Effector memory CD4-positive, alpha-beta T cell (primary cell): ENCODE data around the gene PET100.

Source experiments
- DNase-seq, 3 donors: peaks; one replicate each; pipeline ENCODE4 v3.0.0-alpha.2; 2020
- H3K27ac ChIP-seq: 2 replicates; pipeline ENCODE4 v1.7.0; 2013; ENCODE audit warnings: mild to moderate bottlenecking, low read length, moderate library complexity; ENCODE audit not compliant: insufficient read depth, poor library complexity, severe bottlenecking
- H3K27me3 ChIP-seq: replicated peaks from 2 replicates; pipeline ENCODE4 v1.7.0; 2013; ENCODE audit warnings: mild to moderate bottlenecking, low read length; ENCODE audit not compliant: insufficient read depth, control insufficient read depth, poor library complexity, severe bottlenecking
- H3K36me3 ChIP-seq: 2 replicates; pipeline ENCODE4 v1.7.0; 2013; ENCODE audit warnings: mild to moderate bottlenecking, low read length, moderate library complexity; ENCODE audit not compliant: control insufficient read depth, insufficient read depth
- H3K4me1 ChIP-seq: 2 replicates; pipeline ENCODE4 v1.7.0; 2013; ENCODE audit warnings: low read length, mild to moderate bottlenecking; ENCODE audit not compliant: control insufficient read depth, insufficient read depth, poor library complexity, severe bottlenecking
- H3K4me3 ChIP-seq: 2 replicates; pipeline ENCODE4 v1.7.0; 2013; ENCODE audit warnings: low read length, low read depth, mild to moderate bottlenecking; ENCODE audit not compliant: insufficient read depth, poor library complexity, severe bottlenecking
- H3K9me3 ChIP-seq: 2 replicates; pipeline ENCODE4 v1.7.0; 2013; ENCODE audit warnings: mild to moderate bottlenecking, low read length, moderate library complexity; ENCODE audit not compliant: control insufficient read depth

Gene PET100

GRCh38 chr19:7668842-7669241 lies 39.2 kb downstream of the PET100 start, which contains the start of gene RETN:
Gene RETN, plus strand, starts transcription at chr19:7669049. Its CDS starts 278 bp downstream, at chr19:7669327.
- Histone ChIP-seq H3K27ac (no peak within 1 kb of the TSS), H3K27me3 (peaks cover 3% of the 10 kb centered on the region), H3K36me3 (no peaks in the 10 kb centered on the region), H3K4me3 (no peak within 1 kb of the TSS), H3K4me1 (peaks cover 4% of the 10 kb centered on the region), H3K9me3 (no peaks in the 10 kb centered on the region)
- no peak for DNase-seq

- Histone ChIP-seq H3K27ac (no peak overlapping the region), H3K4me1 (peaks cover 4% of the 10 kb centered on the region), H3K27me3 (peaks cover 3% of the 10 kb centered on the region), H3K9me3 (no peaks in the 10 kb centered on the region), H3K36me3 (no peaks in the 10 kb centered on the region), H3K4me3 (no peak overlapping the region)
- DNase-seq, result no peak
Measured at GRCh38 chr19:7669641-7670040, 40.0 kb downstream of the PET100 start.

GRCh38 chr19:7670150-7670783 lies 40.7 kb downstream of the PET100 start:
- Histone ChIP-seq H3K36me3 (no peaks in the 10 kb centered on the region), H3K27ac (no peak overlapping the region), H3K27me3 (peaks cover 3% of the 10 kb centered on the region), H3K4me1 (peaks cover 4% of the 10 kb centered on the region), H3K4me3 (no peak overlapping the region), H3K9me3 (no peaks in the 10 kb centered on the region)
- DNase-seq, result no peak

- Histone ChIP-seq H3K9me3 (no peaks in the 10 kb centered on the region), H3K36me3 (no peaks in the 10 kb centered on the region), H3K27ac (no peak overlapping the region), H3K4me3 (no peak overlapping the region), H3K27me3 (peaks cover 3% of the 10 kb centered on the region), H3K4me1 (peaks cover 4% of the 10 kb centered on the region)
- no peak for DNase-seq
Measured at GRCh38 chr19:7670790-7671189, 41.2 kb downstream of the PET100 start.

GRCh38 chr19:7672522-7672921 lies 42.9 kb downstream of the PET100 start:
- Histone ChIP-seq H3K9me3 (no peaks in the 10 kb centered on the region), H3K27me3 (peaks cover 3% of the 10 kb centered on the region), H3K4me3 (no peak overlapping the region), H3K27ac (no peak overlapping the region), H3K4me1 (peaks cover 13% of the 10 kb centered on the region), H3K36me3 (no peaks in the 10 kb centered on the region)
- DNase-seq, result no peak

- DNase-seq, result no peak
Measured at GRCh38 chr19:7674010-7675005, 44.7 kb downstream of the PET100 start.

GRCh38 chr19:7676376-7676775 lies 46.8 kb downstream of the PET100 start:
- Histone ChIP-seq H3K9me3 (no peaks in the 10 kb centered on the region), H3K4me3 (no peak overlapping the region), H3K36me3 (no peaks in the 10 kb centered on the region), H3K4me1 (peaks cover 29% of the 10 kb centered on the region), H3K27ac (no peak overlapping the region), H3K27me3 (no peaks in the 10 kb centered on the region)
- no peak for DNase-seq

More at GRCh38 chr19:7674010-7675005, 44.7 kb downstream of the PET100 start:
- Histone ChIP-seq H3K27ac (no peak overlapping the region), H3K9me3 (no peaks in the 10 kb centered on the region), H3K4me1 (peaks cover 18% of the 10 kb centered on the region), H3K27me3 (peaks cover 3% of the 10 kb centered on the region), H3K4me3 (no peak overlapping the region), H3K36me3 (no peaks in the 10 kb centered on the region)

- Histone ChIP-seq H3K4me1 (peaks cover 34% of the 10 kb centered on the region), H3K27ac (no peak within 1 kb of the TSS), H3K27me3 (no peaks in the 10 kb centered on the region), H3K9me3 (no peaks in the 10 kb centered on the region), H3K4me3 (no peak within 1 kb of the TSS), H3K36me3 (no peaks in the 10 kb centered on the region)
- no peak for DNase-seq
Measured at GRCh38 chr19:7676854-7677253, 47.3 kb downstream of the PET100 start, which contains the start of gene MCEMP1. Gene MCEMP1, plus strand, starts transcription at chr19:7677090. Its CDS starts 31 bp downstream, at chr19:7677121.

GRCh38 chr19:7677669-7678311 lies 48.2 kb downstream of the PET100 start:
- Histone ChIP-seq H3K27me3 (no peaks in the 10 kb centered on the region), H3K4me1 (peaks cover 37% of the 10 kb centered on the region), H3K36me3 (peaks cover 4% of the 10 kb centered on the region), H3K9me3 (no peaks in the 10 kb centered on the region), H3K4me3 (no peak overlapping the region), H3K27ac (no peak overlapping the region)
- no peak for DNase-seq
